Measurements from ENCODE around the gene IGSF9.

DNA sequence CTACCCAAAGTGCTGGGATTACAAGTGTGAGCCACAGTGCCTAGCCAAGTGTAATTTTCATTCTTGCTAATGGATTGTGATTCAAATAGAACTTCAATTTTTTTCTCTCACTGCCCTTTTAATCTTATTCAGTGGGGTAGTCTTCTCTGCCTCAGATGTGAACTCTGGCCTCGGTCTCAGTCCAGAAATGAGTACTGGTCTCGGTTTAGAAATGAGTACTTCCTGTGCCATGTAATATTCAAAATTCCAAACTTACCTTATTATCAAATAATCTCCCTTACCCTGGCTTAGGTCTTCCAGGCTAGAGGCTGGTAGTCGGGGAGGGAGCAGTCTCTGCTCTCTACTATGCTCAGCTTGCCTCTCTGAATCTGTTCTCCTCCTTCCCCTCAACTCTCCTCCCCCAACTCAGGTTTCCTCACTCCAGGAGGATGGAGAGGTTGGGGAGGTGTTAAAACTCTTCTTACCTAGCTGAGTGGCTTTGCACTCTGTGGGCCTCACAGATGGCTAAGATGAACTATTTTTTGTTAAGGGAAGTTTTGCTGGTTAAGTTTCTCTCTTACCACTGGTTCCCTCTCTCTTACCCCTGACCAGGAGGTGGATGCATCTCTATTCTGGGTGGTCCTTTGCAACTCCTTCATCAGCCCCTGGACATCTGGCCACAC lies 13.4 kb upstream of the IGSF9 start:
- no peak for TF ChIP-seq POLR2A (IDR thresholded peaks at IDR 0.05; ENCODE audit: low read length)
- TF ChIP-seq GATA1 (IDR thresholded peaks at IDR 0.05; ENCODE audit: low read depth, low read length), result no peak
